Tibial artery (tissue), 4 donors: ENCODE measurements around the gene PTPRN2.
A peak's percentile ranks its signal among the peaks of the same experiment; 100 is the strongest.

Experiments
- DNase-seq, 2 donors: peaks; one replicate each; pipeline ENCODE4 v3.0.0-alpha.2; 2019
- H3K27ac ChIP-seq, 2 donors: fragments of 200-600 bp; sonication (generic) in 1 of 2; 1 replicate in 1 of 2; 2 replicates in 1 of 2; pipeline ENCODE4 v1.5.1; 2018 to 2019; ENCODE audit warnings: mild to moderate bottlenecking in 1 of 2
- H3K27me3 ChIP-seq, 2 donors: fragments of 200-600 bp; sonication (generic) in 1 of 2; one replicate each; pipeline versions ENCODE4 v1.5.1 to v1.6.0; 2016 to 2019
- H3K36me3 ChIP-seq, 3 donors: fragments of 200-600 bp; sonication (generic) in 2 of 3; one replicate each; pipeline ENCODE4 v1.5.1; 2016 to 2019; ENCODE audit warnings: mild to moderate bottlenecking in 2 of 3
- H3K4me1 ChIP-seq, 4 donors: fragments of 200-600 bp; sonication (generic) in 2 of 4; 1 replicate in 3 of 4; 2 replicates in 1 of 4; pipeline ENCODE4 v1.5.1; 2016 to 2019
- H3K4me3 ChIP-seq, 2 donors: fragments of 200-600 bp; sonication (generic) in 1 of 2; 1 replicate in 1 of 2; 2 replicates in 1 of 2; pipeline ENCODE4 v1.5.1; 2018 to 2019; ENCODE audit warnings: mild to moderate bottlenecking in 2 of 2
- H3K9me3 ChIP-seq, 3 donors: fragments of 200-600 bp; sonication (generic) in 1 of 3; one replicate each; pipeline ENCODE4 v1.5.1; 2016 to 2019
- CTCF ChIP-seq, 2 experiments: fragments of 200-600 bp in 1 of 2; fragments of 450-650 bp in 1 of 2; IDR thresholded peaks; one replicate each; pipeline ENCODE4 v1.5.1; 2017 to 2019; ENCODE audit warnings: antibody characterized with exemption in 2 of 2, mild to moderate bottlenecking in 1 of 2, moderate library complexity in 1 of 2
- intact Hi-C: fragments of 100-400 bp; cut with DNase I; formaldehyde crosslinking; loops from one replicate; pipeline ENCODE4 v1.15.0; 2023; ENCODE audit warnings: low total_unique reads

The PTPRN2 gene

GRCh38 chr7:158263964-158264748 lies 323.5 kb downstream of the PTPRN2 start:
- H3K4me1 ChIP-seq, result no peaks in the 10 kb centered on the region
- no peak overlapping the region for H3K4me3 ChIP-seq
- TF ChIP-seq CTCF (IDR thresholded peaks at IDR 0.05), result no peak
- H3K36me3 ChIP-seq, result no peaks in the 10 kb centered on the region
- intact Hi-C loops, result no loop called here
- peaks cover 0 to 17% of the 10 kb centered on the region in 2 donors for H3K27me3 ChIP-seq
- peak in 1 of 2 donors; percentile 32 for DNase-seq
- no peak overlapping the region for H3K27ac ChIP-seq
- no peaks in the 10 kb centered on the region for H3K9me3 ChIP-seq

GRCh38 chr7:158263110-158263963 lies 324.3 kb downstream of the PTPRN2 start:
- Histone ChIP-seq H3K27ac (no peak overlapping the region), H3K4me1 (no peaks in the 10 kb centered on the region), H3K27me3 (peaks cover 0 to 17% of the 10 kb centered on the region in 2 donors), H3K36me3 (no peaks in the 10 kb centered on the region), H3K4me3 (no peak overlapping the region), H3K9me3 (no peaks in the 10 kb centered on the region)
- intact Hi-C loops, result no loop called here
- peak in 1 of 2 donors; percentile 51 for DNase-seq
- no peak for TF ChIP-seq CTCF (IDR thresholded peaks at IDR 0.05)

- Histone ChIP-seq H3K36me3 (no peaks in the 10 kb centered on the region), H3K4me1 (no peaks in the 10 kb centered on the region), H3K27ac (no peak overlapping the region), H3K4me3 (no peak overlapping the region), H3K9me3 (no peaks in the 10 kb centered on the region), H3K27me3 (peaks cover 0 to 17% of the 10 kb centered on the region in 2 donors)
- no peak for DNase-seq
- intact Hi-C loops, result no loop called here
- no peak for TF ChIP-seq CTCF (IDR thresholded peaks at IDR 0.05)
Observed at GRCh38 chr7:158262284-158263109, 325.1 kb downstream of the PTPRN2 start.

GRCh38 chr7:158261362-158262235 lies 326.0 kb downstream of the PTPRN2 start:
- Histone ChIP-seq H3K36me3 (no peaks in the 10 kb centered on the region), H3K27me3 (peaks cover 0 to 17% of the 10 kb centered on the region in 2 donors), H3K4me3 (no peak overlapping the region), H3K27ac (no peak overlapping the region), H3K9me3 (no peaks in the 10 kb centered on the region), H3K4me1 (no peaks in the 10 kb centered on the region)
- TF ChIP-seq CTCF (IDR thresholded peaks at IDR 0.05), result no peak
- intact Hi-C loops, result no loop called here
- DNase-seq, result no peak
